GM18499 (cell line): ENCODE results near the gene CATSPERD.

Source experiments
- ATAC-seq: cut with Tn5 transposase; IDR thresholded peaks from one replicate; pipeline ENCODE4 v1.9.1; 2021; ENCODE audit warnings: moderate number of reproducible peaks; ENCODE audit not compliant: insufficient read depth, unreplicated experiment

The CATSPERD gene

GRCh38 chr19:5782945-5783919 is 62.8 kb downstream of the CATSPERD start:
- ATAC-seq: no peak

GRCh38 chr19:5784581-5785147 is 64.2 kb downstream of the CATSPERD start, which contains the start of gene PRR22:
TSS of gene PRR22 (minus strand) at chr19:5784746. CDS start at chr19:5784660, 86 bp downstream.
- ATAC-seq: no peak

GRCh38 chr19:5785423-5785822 is 65.0 kb downstream of the CATSPERD start:
- no peak for ATAC-seq

DNA sequence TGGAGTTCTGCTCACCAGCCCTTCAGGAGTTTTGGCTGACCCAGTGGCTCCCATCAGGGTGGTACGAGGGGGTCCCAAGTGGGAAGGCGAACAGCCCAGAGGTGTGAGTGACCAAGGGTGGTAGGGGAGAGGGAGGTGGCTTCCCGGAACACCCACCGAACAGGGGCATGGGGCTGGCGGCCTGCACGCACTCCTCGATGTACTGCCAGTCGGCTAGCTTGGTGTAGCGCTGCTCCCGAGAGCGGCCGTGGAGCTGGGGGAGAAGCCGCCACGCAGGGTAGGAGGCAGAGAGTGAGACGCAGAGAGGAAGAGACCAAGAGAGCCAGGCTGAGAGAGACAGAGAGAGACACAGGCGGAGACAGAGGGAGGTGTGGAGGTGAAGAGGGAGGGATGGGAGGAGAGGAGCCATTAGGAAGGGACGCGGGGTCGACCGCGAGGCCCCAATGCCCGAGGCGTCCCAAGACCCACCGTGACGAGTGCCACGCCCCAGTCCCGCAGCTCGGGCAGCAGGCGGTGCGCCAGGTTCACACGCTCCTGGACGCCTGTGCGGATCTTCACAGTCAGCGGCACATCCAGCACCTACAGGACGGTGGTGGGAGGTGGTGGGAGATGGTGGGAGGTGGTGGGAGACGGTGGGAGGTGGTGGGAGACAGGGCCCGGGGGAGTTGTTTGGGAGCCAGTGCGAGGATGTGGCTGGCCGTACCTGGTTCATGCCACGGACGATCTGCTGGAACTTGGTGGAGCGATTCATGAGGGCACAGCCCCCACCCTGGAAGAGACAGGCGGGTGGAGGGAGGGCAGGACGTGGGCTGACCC is 66.4 kb downstream of the CATSPERD start:
- no peak for ATAC-seq

- no peak for ATAC-seq
These were observed 67.2 kb downstream of the CATSPERD start for GRCh38 chr19:5787409-5788182.

DNA sequence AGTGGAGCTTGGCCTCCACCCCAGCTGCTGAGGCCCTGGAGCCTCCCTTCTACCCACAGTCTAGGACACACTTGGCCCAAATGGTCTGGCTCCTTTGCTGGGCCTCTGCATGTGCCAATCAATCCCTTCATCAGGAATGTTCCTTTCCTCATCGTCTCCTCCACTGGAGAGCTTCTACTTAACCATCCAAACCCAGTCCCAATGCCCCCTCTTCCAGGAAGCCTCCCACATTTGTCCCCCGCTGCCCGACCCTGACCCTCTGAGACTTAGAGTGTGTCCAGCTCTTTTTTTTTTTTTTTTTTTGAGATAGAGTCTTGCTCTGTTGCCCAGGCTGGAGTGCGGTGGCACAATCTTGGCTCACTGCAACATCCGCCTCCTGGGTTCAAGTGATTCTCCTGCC is 68.0 kb downstream of the CATSPERD start:
- no peak for ATAC-seq

GRCh38 chr19:5789351-5789761 is 68.9 kb downstream of the CATSPERD start:
- no peak for ATAC-seq

GRCh38 chr19:5789886-5790558 is 69.6 kb downstream of the CATSPERD start:
- ATAC-seq: no peak

GRCh38 chr19:5790559-5791520 is 70.4 kb downstream of the CATSPERD start, which contains the start of gene DUS3L:
TSS of gene DUS3L (minus strand) at chr19:5791163. CDS start at chr19:5791141, 22 bp downstream.
- peak; percentile 82 for ATAC-seq

GRCh38 chr19:5792224-5792623 is 71.8 kb downstream of the CATSPERD start:
- ATAC-seq: no peak

GRCh38 chr19:5793188-5793587 is 72.8 kb downstream of the CATSPERD start:
- no peak for ATAC-seq

DNA sequence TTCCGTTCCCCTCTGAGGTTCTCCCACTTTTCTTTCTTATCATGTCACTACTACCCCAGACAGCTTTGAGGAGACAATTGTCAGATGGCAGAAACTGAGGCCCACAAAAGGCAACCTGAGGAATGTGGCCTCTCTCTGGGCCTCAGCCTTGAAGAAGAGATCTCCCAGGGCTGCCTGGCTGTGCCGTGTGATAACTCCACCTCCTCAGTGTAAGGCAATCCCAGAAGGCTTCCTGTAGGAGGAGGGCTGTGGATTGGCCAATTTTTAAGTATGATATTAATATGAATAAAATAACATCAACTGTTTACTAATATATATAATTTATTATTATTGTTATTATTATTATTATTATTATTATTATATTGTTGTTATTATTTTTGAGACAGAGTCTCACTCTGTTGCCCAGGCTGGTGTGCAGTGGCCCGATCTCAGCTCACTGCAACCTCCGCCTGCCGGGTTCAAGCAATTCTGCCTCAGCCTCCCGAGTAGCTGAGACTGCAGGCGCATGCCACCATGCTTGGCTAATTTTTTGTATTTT is 75.0 kb downstream of the CATSPERD start:
- ATAC-seq: no peak

GRCh38 chr19:5798244-5798643 is 77.8 kb downstream of the CATSPERD start:
- no peak for ATAC-seq

DNA sequence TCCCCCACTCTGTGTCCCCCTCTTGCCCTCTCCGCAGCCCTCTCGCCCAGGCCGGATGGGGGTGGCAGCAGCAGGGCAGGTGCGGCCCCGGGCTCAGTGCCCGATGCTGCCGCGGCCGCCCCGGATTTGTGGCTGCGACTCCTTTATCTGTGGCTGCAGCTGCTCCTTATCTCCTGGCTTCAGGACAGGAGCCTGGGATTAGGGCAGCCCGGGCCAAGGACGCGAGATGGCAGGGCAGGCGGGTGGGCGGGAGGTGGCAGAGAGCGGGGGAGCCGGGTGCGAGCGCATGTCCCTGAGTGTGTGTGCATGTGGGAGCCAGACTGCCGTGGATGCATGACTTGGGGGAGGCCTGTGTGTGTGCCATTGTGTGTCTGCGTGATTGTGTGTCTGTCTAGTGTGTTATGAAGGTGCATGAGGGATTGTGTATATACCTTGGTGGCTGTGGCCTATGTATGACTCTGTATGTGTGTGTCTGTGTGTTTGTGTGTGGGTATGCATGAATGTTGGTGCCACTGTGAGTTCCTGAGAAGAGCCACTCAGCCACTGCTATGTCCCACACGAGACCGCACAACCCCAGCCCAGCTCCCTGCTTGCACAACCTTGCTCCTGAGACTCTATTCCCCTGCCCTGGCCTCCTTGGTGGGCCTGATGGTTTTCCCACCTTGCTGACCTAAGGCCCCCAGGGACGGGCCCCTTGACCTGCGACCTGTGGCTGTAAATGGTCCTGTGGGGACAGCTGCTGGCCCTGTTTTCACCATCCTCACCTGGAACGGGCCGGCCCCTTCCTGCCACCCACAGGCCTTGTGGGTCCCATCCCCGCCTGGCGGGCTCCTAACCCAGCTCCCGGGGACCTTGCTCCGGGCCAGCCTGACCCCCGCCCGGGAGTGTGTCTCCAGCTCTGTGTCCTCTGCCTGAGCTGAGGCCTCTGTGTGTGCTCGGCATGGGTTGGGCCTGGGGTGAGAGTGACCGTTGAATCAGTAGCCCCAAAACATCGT is 79.1 kb downstream of the CATSPERD start:
- no peak for ATAC-seq

DNA sequence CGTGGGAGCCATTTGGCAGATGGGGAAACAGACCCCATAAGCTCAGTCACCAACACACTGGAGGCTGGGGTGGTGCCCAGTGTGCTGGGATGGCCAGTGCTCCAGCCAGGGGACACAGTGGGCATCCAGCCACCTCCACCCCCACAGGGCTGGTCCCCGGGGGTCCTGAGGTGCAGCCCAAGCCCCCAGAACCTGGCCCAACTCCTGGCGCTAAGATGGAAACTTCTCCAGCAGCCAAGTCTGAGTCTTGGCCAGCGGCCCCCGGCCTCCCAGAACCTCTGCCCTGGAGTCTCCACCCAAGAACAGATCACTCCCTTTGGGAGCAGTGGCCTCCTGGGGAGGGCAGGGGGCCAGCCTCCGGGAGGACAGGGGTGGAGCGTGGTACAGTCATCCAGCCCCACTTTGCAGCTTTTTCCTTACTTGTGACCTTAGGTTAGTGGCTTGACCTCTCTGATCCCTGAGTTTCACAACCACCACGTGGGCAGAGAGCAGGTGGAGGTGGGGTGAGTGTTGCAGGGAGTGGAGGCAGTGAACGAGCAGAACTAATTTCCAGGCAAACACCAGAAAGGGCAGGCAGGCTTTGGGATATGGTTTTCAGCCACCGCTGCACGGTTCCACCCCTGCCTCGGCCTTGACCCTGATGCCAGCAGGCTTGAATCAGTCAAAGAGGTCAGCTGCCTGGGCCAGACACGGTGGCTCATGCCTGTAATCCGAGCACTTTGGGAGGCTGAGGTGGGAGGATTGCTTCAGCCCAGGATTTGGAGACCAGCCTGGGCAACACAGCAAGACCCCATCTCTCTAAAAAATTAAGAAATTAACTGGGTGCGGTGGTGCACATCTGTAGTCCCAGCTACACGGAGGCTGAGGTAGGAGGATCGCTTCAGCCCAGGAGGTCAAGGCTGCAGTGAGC is 80.2 kb downstream of the CATSPERD start:
- no peak for ATAC-seq
